SK-N-SH (cell line): Measurements from ENCODE around the gene RAB24. TPM values are rescaled to one million over a fixed set of nuclear protein-coding genes. Genes with fewer than 3 reads are reported as not detected.

Source experiments
- CTCF ChIA-PET: fragments of 300-600, 350-600 bp; formaldehyde crosslinking; extraction: SDS; loops from one replicate; lab custom pipeline; 2021; lab: Yijun Ruan, JAX
- POLR2A ChIA-PET: fragments of 350-600 bp; sonication (Branson Sonifier 250); formaldehyde crosslinking; extraction: SDS; loops from one replicate; lab custom pipeline; 2020; ENCODE audit warnings: antibody characterized with exemption, inconsistent platforms; lab: Yijun Ruan, JAX
- DNase-seq: peaks from one replicate; pipeline ENCODE4 v3.0.0; 2012
- H2AFZ ChIP-seq: fragments of 200-600 bp; sonication (generic); 2 replicates; pipeline ENCODE4 v1.8.1; 2016; ENCODE audit warnings: antibody characterized with exemption, mild to moderate bottlenecking, low read depth
- H3F3A ChIP-seq: fragments of 200-600 bp; sonication (generic); replicated peaks from 2 replicates; pipeline ENCODE3; 2016; ENCODE audit warnings: antibody characterized with exemption, mild to moderate bottlenecking; ENCODE audit not compliant: insufficient read depth
- H3K27ac ChIP-seq, 2 experiments: fragments of 200-500 bp in 1 of 2; fragments of 200-600 bp in 1 of 2; sonication (Bioruptor generic) in 1 of 2; sonication (generic), shearing (Covaris generic) in 1 of 2; 2 replicates each; pipeline versions ENCODE4 v1.5.1 to v1.6.1; 2014 to 2016; ENCODE audit warnings: low read depth in 2 of 2, inconsistent platforms in 1 of 2, low read length in 1 of 2, mild to moderate bottlenecking in 1 of 2, mixed read lengths in 1 of 2
- H3K27me3 ChIP-seq: fragments of 200-600 bp; sonication (generic), shearing (Covaris generic); 2 replicates; pipeline ENCODE4 v1.6.1; 2016; ENCODE audit warnings: mixed run types; ENCODE audit not compliant: insufficient read depth
- H3K36me3 ChIP-seq, 2 experiments: fragments of 200-500 bp in 1 of 2; fragments of 200-600 bp in 1 of 2; sonication (Bioruptor generic) in 1 of 2; sonication (generic) in 1 of 2; replicated peaks in 1 of 2; 2 replicates each; pipeline versions ENCODE3 to v1.5.1; 2014 to 2016; ENCODE audit warnings: low read length in 1 of 2, mild to moderate bottlenecking in 1 of 2; ENCODE audit not compliant: insufficient read depth in 2 of 2, control insufficient read depth in 1 of 2
- H3K4me1 ChIP-seq, 2 experiments: fragments of 200-500 bp in 1 of 2; fragments of 200-600 bp in 1 of 2; sonication (Bioruptor generic) in 1 of 2; sonication (generic), shearing (Covaris generic) in 1 of 2; 2 replicates each; pipeline versions ENCODE4 v1.5.1 to v1.6.1; 2014 to 2016; ENCODE audit warnings: low read depth in 1 of 2, low read length in 1 of 2, mixed run types in 1 of 2; ENCODE audit not compliant: insufficient read depth in 2 of 2, control insufficient read depth in 1 of 2
- H3K4me2 ChIP-seq: fragments of 200-600 bp; sonication (generic), shearing (Covaris generic); 2 replicates; pipeline ENCODE4 v1.6.1; 2017; ENCODE audit warnings: mixed run types
- H3K4me3 ChIP-seq, 2 experiments: fragments of 200-500 bp in 1 of 2; fragments of 200-600 bp in 1 of 2; sonication (Bioruptor generic) in 1 of 2; sonication (generic), shearing (Covaris generic) in 1 of 2; 2 replicates each; pipeline versions ENCODE4 v1.5.1 to v1.8.1; 2014 to 2016; ENCODE audit warnings: low read depth in 2 of 2, inconsistent platforms in 1 of 2, low read length in 1 of 2, mild to moderate bottlenecking in 1 of 2, mixed read lengths in 1 of 2, moderate library complexity in 1 of 2
- H3K79me2 ChIP-seq: fragments of 200-600 bp; sonication (generic); 2 replicates; pipeline ENCODE4 v1.8.1; 2017; ENCODE audit warnings: mild to moderate bottlenecking; ENCODE audit not compliant: insufficient read depth
- H3K9ac ChIP-seq: fragments of 200-600 bp; sonication (generic); 2 replicates; pipeline ENCODE4 v1.6.1; 2017; ENCODE audit warnings: mixed run types
- H3K9me2 ChIP-seq: fragments of 200-600 bp; sonication (generic); 2 replicates; pipeline ENCODE4 v1.6.1; 2017; ENCODE audit warnings: mixed run types
- H3K9me3 ChIP-seq: fragments of 200-600 bp; sonication (generic); 2 replicates; pipeline ENCODE4 v1.6.1; 2017; ENCODE audit warnings: mixed run types, mild to moderate bottlenecking, moderate library complexity
- H4K20me1 ChIP-seq: fragments of 200-600 bp; sonication (generic); 2 replicates; pipeline ENCODE4 v1.6.1; 2017; ENCODE audit warnings: mild to moderate bottlenecking, mixed run types; ENCODE audit not compliant: insufficient read depth
- ELF1 ChIP-seq: IDR thresholded peaks from 2 replicates; pipeline ENCODE4 v1.4.0; 2012
- EP300 ChIP-seq, 2 experiments: IDR thresholded peaks; 2 replicates each; pipeline versions ENCODE4 v1.4.0 to v1.6.1; 2012; ENCODE audit warnings: borderline replicate concordance in 1 of 2, low read depth in 1 of 2, low read length in 1 of 2
- FOXM1 ChIP-seq: IDR thresholded peaks from 2 replicates; pipeline ENCODE4 v1.4.0; 2012; ENCODE audit warnings: low read depth, mild to moderate bottlenecking
- MEF2A ChIP-seq: IDR thresholded peaks from 2 replicates; pipeline ENCODE4 v1.4.0; 2012; ENCODE audit warnings: low read depth, borderline replicate concordance
- NFIC ChIP-seq: IDR thresholded peaks from 2 replicates; pipeline ENCODE4 v1.4.0; 2012; ENCODE audit warnings: borderline replicate concordance
- NRF1 ChIP-seq: IDR thresholded peaks from 2 replicates; pipeline ENCODE4 v1.6.1; 2012; ENCODE audit warnings: low read depth, mild to moderate bottlenecking, low read length
- POLR2AphosphoS5 ChIP-seq: IDR thresholded peaks from 2 replicates; pipeline ENCODE4 v1.6.1; 2012; ENCODE audit warnings: low read depth, low read length
- RAD21 ChIP-seq: IDR thresholded peaks from 2 replicates; pipeline ENCODE4 v1.6.1; 2012; ENCODE audit warnings: mild to moderate bottlenecking, low read length
- REST ChIP-seq: IDR thresholded peaks from 2 replicates; pipeline ENCODE4 v1.6.1; 2012; ENCODE audit warnings: mild to moderate bottlenecking, low read depth, low read length, moderate library complexity
- TAF1 ChIP-seq: IDR thresholded peaks from 2 replicates; pipeline ENCODE4 v1.6.1; 2012; ENCODE audit warnings: low read depth, mild to moderate bottlenecking, low read length, moderate library complexity, borderline replicate concordance
- TCF12 ChIP-seq: IDR thresholded peaks from 2 replicates; pipeline ENCODE4 v1.4.0; 2012
- TEAD4 ChIP-seq: IDR thresholded peaks from 2 replicates; pipeline ENCODE4 v1.4.0; 2012; ENCODE audit warnings: mild to moderate bottlenecking, borderline replicate concordance; ENCODE audit not compliant: insufficient read depth
- WGBS: methylation state at CpG from one replicate; pipeline ENCODE4 v1.1.6; 2017; ENCODE audit warnings: low lambda C conversion rate; 5-methylcytosine and 5-hydroxymethylcytosine counted together
- polyA plus RNA-seq, 3 experiments: library from polyadenylated mRNA; depleted of rRNA; stranded (reverse); fragments of >200 nt; gene quantifications; 2 replicates each; pipeline ENCODE4 v1.2.3, GENCODE V29; 2012
- TF ChIP-seq, protein P1 (sequence below): IDR thresholded peaks from 2 replicates; pipeline ENCODE4; 2012
- TF ChIP-seq, protein P2 (sequence below): fragments of 150-350 bp; IDR thresholded peaks from 2 replicates; pipeline ENCODE4 v1.6.1; 2016; ENCODE audit warnings: mild to moderate bottlenecking, low read depth, low read length
- TF ChIP-seq, protein P3 (sequence below): fragments of 200-600 bp; sonication (generic); IDR thresholded peaks from 2 replicates; pipeline ENCODE4 v1.6.1; 2017; ENCODE audit warnings: antibody characterized with exemption, mild to moderate bottlenecking, moderate library complexity

RAB24 gene
- polyA plus RNA-seq, 1 of the 3 experiments (the other 2 are of a cell fraction): 101 TPM

- no peaks in the 10 kb centered on the region for H3K27me3 ChIP-seq
- TF ChIP-seq NFIC (no peak), REST (no peak), FOXM1 (no peak), NRF1 (no peak), ELF1 (no peak), RAD21 (no peak), POLR2AphosphoS5 (no peak), TAF1 (no peak), TEAD4 (no peak), TCF12 (no peak), EP300 (IDR thresholded peaks at IDR 0.05; ENCODE audit: borderline replicate concordance in 1 of 2, low read depth in 1 of 2, low read length in 1 of 2) (no peak), MEF2A (no peak)
- TF ChIP-seq, protein P1, sequence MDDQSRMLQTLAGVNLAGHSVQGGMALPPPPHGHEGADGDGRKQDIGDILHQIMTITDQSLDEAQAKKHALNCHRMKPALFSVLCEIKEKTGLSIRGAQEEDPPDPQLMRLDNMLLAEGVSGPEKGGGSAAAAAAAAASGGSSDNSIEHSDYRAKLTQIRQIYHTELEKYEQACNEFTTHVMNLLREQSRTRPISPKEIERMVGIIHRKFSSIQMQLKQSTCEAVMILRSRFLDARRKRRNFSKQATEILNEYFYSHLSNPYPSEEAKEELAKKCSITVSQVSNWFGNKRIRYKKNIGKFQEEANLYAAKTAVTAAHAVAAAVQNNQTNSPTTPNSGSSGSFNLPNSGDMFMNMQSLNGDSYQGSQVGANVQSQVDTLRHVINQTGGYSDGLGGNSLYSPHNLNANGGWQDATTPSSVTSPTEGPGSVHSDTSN: no peak
- TF ChIP-seq, protein P2, sequence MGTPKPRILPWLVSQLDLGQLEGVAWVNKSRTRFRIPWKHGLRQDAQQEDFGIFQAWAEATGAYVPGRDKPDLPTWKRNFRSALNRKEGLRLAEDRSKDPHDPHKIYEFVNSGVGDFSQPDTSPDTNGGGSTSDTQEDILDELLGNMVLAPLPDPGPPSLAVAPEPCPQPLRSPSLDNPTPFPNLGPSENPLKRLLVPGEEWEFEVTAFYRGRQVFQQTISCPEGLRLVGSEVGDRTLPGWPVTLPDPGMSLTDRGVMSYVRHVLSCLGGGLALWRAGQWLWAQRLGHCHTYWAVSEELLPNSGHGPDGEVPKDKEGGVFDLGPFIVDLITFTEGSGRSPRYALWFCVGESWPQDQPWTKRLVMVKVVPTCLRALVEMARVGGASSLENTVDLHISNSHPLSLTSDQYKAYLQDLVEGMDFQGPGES: no peak
- TF ChIP-seq, protein P3, sequence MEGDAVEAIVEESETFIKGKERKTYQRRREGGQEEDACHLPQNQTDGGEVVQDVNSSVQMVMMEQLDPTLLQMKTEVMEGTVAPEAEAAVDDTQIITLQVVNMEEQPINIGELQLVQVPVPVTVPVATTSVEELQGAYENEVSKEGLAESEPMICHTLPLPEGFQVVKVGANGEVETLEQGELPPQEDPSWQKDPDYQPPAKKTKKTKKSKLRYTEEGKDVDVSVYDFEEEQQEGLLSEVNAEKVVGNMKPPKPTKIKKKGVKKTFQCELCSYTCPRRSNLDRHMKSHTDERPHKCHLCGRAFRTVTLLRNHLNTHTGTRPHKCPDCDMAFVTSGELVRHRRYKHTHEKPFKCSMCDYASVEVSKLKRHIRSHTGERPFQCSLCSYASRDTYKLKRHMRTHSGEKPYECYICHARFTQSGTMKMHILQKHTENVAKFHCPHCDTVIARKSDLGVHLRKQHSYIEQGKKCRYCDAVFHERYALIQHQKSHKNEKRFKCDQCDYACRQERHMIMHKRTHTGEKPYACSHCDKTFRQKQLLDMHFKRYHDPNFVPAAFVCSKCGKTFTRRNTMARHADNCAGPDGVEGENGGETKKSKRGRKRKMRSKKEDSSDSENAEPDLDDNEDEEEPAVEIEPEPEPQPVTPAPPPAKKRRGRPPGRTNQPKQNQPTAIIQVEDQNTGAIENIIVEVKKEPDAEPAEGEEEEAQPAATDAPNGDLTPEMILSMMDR: no peak
- H3K4me1 ChIP-seq: peaks cover 0 to 7% of the 10 kb centered on the region in 2 experiments; a peak in 1 of 4 replicates
- 0 out of 2 replicates have a peak, but pooled peaks cover 8% of the 10 kb centered on the region for H4K20me1 ChIP-seq
- no peak overlapping the region for H3K9ac ChIP-seq
- H3F3A ChIP-seq: no peaks in the 10 kb centered on the region
- no peaks in the 10 kb centered on the region for H3K9me2 ChIP-seq
- H3K36me3 ChIP-seq: peaks cover 0 to 55% of the 10 kb centered on the region in 2 experiments
- H3K9me3 ChIP-seq: no peaks in the 10 kb centered on the region
- 100% methylated on average over 4 of the region's 6 CpGs for WGBS
- no peak for DNase-seq
- H2AFZ ChIP-seq: no peak overlapping the region
- H3K27ac ChIP-seq: no peak overlapping the region
- H3K4me3 ChIP-seq: no peak overlapping the region
- ChIA-PET POLR2A (interaction anchor here (0.8 kb wide), 1 partner anchor 29 kb away, joined by 3 read pairs; no protein-coding TSS in a partner anchor), CTCF (interaction anchor here (5.8 kb wide), 1 partner anchor 12 kb away, joined by 31 read pairs; no protein-coding TSS in a partner anchor)
- H3K79me2 ChIP-seq: no peaks in the 10 kb centered on the region; the same call in 1 of the 2 replicates
- H3K4me2 ChIP-seq: no peak overlapping the region
Observed at GRCh38 chr5:177329883-177330282, 26.4 kb upstream of the RAB24 start.
